ENCODE results near the gene SUPT4H1.

SUPT4H1 gene

DNA sequence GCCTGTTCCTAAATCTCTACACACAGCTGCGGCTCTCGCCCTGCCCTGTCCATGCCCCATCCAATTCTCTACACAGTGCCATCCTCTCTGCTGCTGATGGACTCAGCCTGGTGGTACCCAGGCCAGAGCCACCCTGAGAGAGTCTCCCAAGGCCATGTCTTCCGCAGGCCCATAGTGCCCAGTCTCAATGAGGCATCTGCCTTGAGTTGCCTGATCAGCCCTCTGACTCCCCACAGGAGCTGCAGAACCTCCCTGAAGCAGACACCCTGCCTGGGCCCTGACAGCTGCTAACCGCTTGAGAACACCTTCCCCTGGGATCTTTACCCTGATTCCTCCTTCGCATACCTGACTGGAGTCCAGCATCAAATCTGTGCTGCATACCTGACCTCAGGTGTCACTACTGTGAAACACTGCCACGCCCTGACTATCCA is 36.7 kb downstream of the SUPT4H1 start:
- H3K4me3 ChIP-seq (ENCODE audit: low read depth, low read length): no peak overlapping the region
- TF ChIP-seq, protein P1, sequence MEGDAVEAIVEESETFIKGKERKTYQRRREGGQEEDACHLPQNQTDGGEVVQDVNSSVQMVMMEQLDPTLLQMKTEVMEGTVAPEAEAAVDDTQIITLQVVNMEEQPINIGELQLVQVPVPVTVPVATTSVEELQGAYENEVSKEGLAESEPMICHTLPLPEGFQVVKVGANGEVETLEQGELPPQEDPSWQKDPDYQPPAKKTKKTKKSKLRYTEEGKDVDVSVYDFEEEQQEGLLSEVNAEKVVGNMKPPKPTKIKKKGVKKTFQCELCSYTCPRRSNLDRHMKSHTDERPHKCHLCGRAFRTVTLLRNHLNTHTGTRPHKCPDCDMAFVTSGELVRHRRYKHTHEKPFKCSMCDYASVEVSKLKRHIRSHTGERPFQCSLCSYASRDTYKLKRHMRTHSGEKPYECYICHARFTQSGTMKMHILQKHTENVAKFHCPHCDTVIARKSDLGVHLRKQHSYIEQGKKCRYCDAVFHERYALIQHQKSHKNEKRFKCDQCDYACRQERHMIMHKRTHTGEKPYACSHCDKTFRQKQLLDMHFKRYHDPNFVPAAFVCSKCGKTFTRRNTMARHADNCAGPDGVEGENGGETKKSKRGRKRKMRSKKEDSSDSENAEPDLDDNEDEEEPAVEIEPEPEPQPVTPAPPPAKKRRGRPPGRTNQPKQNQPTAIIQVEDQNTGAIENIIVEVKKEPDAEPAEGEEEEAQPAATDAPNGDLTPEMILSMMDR (IDR thresholded peaks at IDR 0.05; ENCODE audit: borderline replicate concordance, insufficient read depth, low read depth, low read length): no peak

DNA sequence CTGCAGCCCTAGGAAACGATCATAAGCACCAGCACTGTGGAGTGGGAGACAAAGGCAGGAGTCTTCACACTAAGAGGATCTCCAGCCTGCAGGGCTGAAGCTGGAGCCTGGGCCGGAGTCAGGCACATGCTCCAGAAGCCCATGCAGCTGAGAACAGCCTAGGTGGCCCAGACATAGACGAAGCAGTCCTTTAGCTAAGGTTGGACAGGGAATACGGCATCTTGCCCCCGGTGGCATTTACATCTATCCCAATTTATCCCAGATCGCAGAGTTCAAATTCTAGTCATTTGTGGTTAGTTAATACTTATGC is 37.3 kb downstream of the SUPT4H1 start:
- TF ChIP-seq, protein P1 (IDR thresholded peaks at IDR 0.05; ENCODE audit: borderline replicate concordance, insufficient read depth, low read depth, low read length): no peak
- no peak overlapping the region for H3K4me3 ChIP-seq (ENCODE audit: low read depth, low read length)

DNA sequence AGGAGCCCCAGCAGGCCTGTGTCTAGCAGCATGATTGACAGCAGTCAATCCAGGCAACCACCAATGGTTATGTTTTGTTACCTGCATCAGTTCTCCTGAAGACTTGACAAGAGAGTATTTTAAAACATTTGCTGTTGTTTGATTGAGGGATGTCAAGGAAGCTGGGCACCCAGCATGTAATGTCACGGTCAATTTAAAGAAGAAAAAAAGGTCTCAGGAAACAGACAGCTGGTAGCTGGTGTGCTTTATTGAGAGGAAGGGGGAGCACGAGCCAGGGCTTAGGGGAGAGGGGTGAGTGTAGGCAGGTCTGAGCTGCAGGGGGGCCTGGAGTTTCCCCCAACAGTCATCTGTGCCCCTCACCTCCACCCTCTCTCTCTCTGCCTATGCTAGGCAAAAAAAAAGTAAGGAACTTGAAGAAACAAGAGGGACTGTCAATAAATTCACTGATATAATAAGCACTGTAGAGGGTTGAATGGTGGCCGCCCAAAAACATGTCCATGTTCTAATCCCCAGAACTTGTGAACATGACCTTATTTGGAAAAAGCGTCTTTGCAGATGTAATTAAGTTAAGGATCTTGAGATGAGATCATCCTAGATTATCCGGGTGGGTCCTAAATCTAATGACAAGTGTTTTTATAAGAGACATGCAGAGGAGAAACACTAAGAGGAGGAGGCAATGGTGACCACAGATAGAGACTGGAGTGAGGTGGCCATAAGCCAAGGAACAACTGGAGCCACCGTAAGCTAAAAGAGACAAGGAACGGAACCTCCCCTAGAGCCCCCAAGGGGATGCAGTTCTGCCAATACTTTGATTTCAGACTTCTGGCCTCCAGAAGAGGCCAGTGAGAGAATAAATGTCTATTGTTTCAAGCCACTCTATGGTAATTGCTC is 37.9 kb downstream of the SUPT4H1 start:
- no peak overlapping the region for H3K4me3 ChIP-seq (ENCODE audit: low read depth, low read length)
- TF ChIP-seq, protein P1 (IDR thresholded peaks at IDR 0.05; ENCODE audit: borderline replicate concordance, insufficient read depth, low read depth, low read length): no peak

DNA sequence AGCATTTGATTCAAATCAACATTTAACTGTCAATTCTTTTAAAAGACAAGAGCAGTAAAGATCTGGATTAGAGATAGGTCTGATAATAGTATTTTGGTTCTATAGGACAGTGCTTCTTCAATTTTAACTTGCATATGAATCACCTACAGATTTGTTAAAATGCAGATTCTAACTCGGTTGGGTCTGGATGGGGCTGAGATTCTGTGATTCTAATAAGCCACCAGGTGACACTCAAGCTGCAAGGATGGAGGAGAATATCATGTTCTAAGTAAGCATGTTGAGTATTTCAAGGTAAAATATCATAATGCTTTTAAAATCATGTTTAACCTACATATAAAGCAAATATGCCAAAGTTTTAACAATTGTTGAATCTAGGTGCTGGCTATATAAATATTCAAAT is 39.2 kb downstream of the SUPT4H1 start:
- TF ChIP-seq, protein P1 (IDR thresholded peaks at IDR 0.05; ENCODE audit: borderline replicate concordance, insufficient read depth, low read depth, low read length): no peak
- no peak overlapping the region for H3K4me3 ChIP-seq (ENCODE audit: low read depth, low read length)

DNA sequence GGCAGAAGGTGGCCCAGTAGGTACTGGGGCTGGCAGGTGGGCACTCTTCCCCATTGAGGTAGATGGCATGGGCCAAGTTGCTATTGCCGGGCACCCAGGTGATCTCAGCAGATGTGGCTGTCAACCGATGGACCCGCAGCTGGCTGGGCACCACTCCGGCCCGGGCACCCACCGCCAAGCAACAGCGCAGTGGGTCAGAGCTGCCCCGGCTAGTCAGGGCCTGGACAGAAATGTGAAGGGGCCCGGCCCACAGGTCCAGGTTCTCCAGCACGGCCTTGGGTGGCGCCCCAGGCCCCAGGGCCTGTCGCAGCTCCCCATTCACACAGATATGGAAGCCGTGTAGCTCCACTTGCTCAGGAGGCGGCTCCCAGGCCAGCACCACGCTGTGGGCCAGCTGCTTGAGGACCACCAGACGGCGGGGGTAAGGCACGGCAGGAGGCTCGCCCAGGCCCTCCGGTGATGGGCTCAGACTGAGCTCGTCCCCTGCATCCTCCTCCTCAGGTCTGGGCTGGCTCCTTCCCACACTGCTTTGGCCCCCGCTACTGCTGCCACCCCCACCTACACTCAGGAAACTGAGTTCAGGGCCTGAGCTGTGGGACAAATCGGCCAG is 39.9 kb downstream of the SUPT4H1 start:
- TF ChIP-seq, protein P1 (IDR thresholded peaks at IDR 0.05; ENCODE audit: borderline replicate concordance, insufficient read depth, low read depth, low read length): no peak
- no peak overlapping the region for H3K4me3 ChIP-seq (ENCODE audit: low read depth, low read length)

DNA sequence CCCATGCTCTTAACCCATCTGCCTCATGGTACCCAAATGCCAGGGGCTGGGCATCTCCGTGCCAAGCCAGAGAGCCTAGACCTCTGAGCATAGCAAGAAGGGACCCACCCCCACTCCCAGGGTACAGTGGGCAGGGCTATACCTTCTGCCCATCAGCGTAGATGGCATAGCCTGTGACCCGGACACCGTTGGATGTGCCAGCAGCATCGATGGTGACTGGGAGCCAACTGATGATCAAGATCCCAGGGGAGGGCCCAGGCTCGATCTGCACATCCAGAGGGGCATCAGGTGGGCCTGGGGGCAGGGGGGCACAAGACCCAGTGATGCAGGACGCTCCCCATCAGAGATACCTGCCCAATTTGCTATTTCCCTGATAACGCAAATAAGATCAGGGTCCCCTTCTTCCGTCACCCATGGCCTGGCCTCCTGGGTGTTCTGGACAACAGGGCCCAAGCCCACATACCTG is 40.5 kb downstream of the SUPT4H1 start:
- H3K4me3 ChIP-seq (ENCODE audit: low read depth, low read length): no peak overlapping the region
- TF ChIP-seq, protein P1 (IDR thresholded peaks at IDR 0.05; ENCODE audit: borderline replicate concordance, insufficient read depth, low read depth, low read length): no peak
